Prostate gland (tissue), 2 donors: ENCODE results near the gene BBS2. TPM values are rescaled to one million over a fixed set of nuclear protein-coding genes. Genes with fewer than 3 reads are reported as not detected.
"Not testable (repeated sequence)": the region's sequence is repeated elsewhere in the genome, so short reads cannot be mapped to it uniquely, and the experiment has no call there.

Source experiments
- DNase-seq: peaks from one replicate; pipeline ENCODE4 v3.0.0-alpha.2; 2019; ENCODE audit warnings: low spot score
- H3K27ac ChIP-seq, 2 donors: fragments of 200-600 bp; sonication (generic); 2 replicates each; pipeline ENCODE4 v1.5.1; 2017 to 2019
- H3K27me3 ChIP-seq: fragments of 200-600 bp; sonication (generic); replicated peaks from 2 replicates; pipeline ENCODE4 v1.5.1; 2019; ENCODE audit not compliant: insufficient read depth
- H3K36me3 ChIP-seq, 2 donors: fragments of 200-600 bp; sonication (generic); 1 replicate in 1 of 2; 2 replicates in 1 of 2; pipeline versions ENCODE4 v1.5.1 to v1.8.1; 2017 to 2019
- H3K4me1 ChIP-seq: fragments of 200-600 bp; sonication (generic); replicated peaks from 2 replicates; pipeline ENCODE4 v1.5.1; 2019
- H3K4me3 ChIP-seq, 2 donors: fragments of 200-600 bp; sonication (generic); 2 replicates each; pipeline ENCODE4 v1.5.1; 2017 to 2019
- H3K9me3 ChIP-seq: fragments of 200-600 bp; sonication (generic); 2 replicates; pipeline ENCODE4 v1.5.1; 2017
- POLR2A ChIP-seq: fragments of 450-650 bp; IDR thresholded peaks from one replicate; pipeline ENCODE4 v1.6.1; 2016; ENCODE audit warnings: antibody characterized with exemption, mild to moderate bottlenecking
- POLR2AphosphoS5 ChIP-seq: sonication (generic); formaldehyde crosslinking; IDR thresholded peaks from one replicate; pipeline ENCODE4 v1.6.1; 2017; ENCODE audit warnings: antibody characterized with exemption
- WGBS: methylation state at CpG from one replicate; pipeline ENCODE4 v1.1.5; 2018; 5-methylcytosine and 5-hydroxymethylcytosine counted together
- intact Hi-C: fragments of 100-400 bp; cut with DNase I; formaldehyde crosslinking; loops from one replicate; pipeline ENCODE4 v1.14.2; 2022
- total RNA-seq, 2 donors: library from RNA; depleted of rRNA; stranded (reverse); fragments of >200 nt; gene quantifications; one replicate each; pipeline ENCODE4 v1.1.0, GENCODE V29; 2016
- TF ChIP-seq, protein P1 (sequence below), 4 experiments: fragments of 200-600 bp in 2 of 4; fragments of 450-650 bp in 2 of 4; sonication (generic) in 2 of 4; IDR thresholded peaks; 1 replicate in 3 of 4; 2 replicates in 1 of 4; pipeline ENCODE4 v1.5.1; 2016 to 2019; ENCODE audit warnings: antibody characterized with exemption in 4 of 4, mild to moderate bottlenecking in 2 of 4, moderate library complexity in 2 of 4

The BBS2 gene
- total RNA-seq, 2 donors from 2014 or later, result 68.9 to 70.5 TPM

DNA sequence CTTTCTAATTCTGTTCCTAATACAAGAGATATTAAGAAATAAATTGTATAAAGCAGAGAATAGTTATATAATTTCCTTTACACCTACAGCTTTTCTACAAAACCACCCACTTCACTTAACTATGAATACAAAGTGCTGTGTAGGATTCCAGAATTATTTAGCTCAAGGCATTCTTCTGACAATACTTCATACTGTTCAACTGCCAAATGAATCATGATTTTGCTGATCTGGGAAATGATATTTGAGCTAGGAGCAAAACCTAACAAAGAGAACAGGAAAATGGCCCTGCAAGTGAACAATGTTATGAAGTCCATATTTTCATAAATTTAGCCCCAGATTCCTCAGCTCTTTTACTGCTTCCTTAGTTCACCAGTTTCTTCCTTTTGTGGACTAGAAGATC, 12.9 kb downstream of the BBS2 start:
- peaks cover 0 to 4% of the 10 kb centered on the region in 2 donors for H3K36me3 ChIP-seq
- TF ChIP-seq, protein P1, sequence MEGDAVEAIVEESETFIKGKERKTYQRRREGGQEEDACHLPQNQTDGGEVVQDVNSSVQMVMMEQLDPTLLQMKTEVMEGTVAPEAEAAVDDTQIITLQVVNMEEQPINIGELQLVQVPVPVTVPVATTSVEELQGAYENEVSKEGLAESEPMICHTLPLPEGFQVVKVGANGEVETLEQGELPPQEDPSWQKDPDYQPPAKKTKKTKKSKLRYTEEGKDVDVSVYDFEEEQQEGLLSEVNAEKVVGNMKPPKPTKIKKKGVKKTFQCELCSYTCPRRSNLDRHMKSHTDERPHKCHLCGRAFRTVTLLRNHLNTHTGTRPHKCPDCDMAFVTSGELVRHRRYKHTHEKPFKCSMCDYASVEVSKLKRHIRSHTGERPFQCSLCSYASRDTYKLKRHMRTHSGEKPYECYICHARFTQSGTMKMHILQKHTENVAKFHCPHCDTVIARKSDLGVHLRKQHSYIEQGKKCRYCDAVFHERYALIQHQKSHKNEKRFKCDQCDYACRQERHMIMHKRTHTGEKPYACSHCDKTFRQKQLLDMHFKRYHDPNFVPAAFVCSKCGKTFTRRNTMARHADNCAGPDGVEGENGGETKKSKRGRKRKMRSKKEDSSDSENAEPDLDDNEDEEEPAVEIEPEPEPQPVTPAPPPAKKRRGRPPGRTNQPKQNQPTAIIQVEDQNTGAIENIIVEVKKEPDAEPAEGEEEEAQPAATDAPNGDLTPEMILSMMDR (IDR thresholded peaks at IDR 0.05), result no peak
- no peak for TF ChIP-seq POLR2AphosphoS5
- no peak for TF ChIP-seq POLR2A
- no peak overlapping the region for H3K4me3 ChIP-seq
- no peaks in the 10 kb centered on the region for H3K9me3 ChIP-seq
- intact Hi-C loops, result no loop called here
- H3K27me3 ChIP-seq, result no peaks in the 10 kb centered on the region
- no peak overlapping the region for H3K27ac ChIP-seq
- DNase-seq, result no peak
- no peaks in the 10 kb centered on the region for H3K4me1 ChIP-seq

DNA sequence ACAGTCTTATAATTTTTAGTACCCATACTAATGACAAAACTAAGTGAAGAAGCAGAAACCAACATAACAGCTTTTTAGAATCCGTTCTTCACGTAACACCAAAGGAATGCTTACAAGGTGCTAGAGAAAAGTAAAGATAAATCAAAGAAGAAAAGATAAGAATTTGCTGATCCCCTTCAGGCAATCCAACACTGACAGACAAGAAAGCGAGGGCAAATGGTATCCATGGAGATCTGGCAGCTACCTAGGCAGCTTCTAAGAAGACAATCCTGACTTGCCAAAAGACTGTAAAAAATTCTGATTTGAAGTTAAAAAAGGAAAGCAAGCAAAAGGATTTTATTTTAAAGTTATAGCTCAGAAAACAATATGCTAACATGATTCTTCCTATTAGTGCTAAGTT, 14.6 kb downstream of the BBS2 start:
- no peak for DNase-seq
- no peak overlapping the region for H3K27ac ChIP-seq
- 40% methylated on average over 3 of the region's 3 CpGs for WGBS
- H3K27me3 ChIP-seq, result no peaks in the 10 kb centered on the region
- peaks cover 0 to 6% of the 10 kb centered on the region in 2 donors for H3K36me3 ChIP-seq
- H3K4me3 ChIP-seq, result no peak overlapping the region
- intact Hi-C loops, result no loop called here
- no peaks in the 10 kb centered on the region for H3K9me3 ChIP-seq
- TF ChIP-seq POLR2AphosphoS5 (no peak), POLR2A (no peak)
- TF ChIP-seq, protein P1 (IDR thresholded peaks at IDR 0.05), result no peak
- no peaks in the 10 kb centered on the region for H3K4me1 ChIP-seq

DNA sequence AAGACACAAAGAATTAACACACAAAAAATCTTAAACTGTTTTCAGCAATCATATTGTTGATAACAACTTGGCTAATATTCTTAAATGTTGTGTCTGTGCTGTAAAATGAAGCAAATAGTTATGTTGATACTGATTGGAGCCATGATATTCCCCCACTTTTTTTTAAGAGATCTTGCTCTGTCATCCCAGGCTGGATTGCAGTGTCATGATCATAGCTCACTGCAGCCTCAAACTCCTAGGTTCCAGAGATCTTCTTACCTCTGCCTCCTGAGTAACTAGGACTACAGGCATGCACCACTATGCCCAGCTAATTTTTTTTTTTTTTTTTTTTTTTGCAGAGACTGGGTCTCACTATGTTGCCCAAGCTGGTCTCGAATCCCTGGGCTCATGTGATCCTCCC, 26.0 kb downstream of the BBS2 start:
- intact Hi-C loops, result no loop called here
- no peak for DNase-seq
- Histone ChIP-seq H3K27ac (no peak overlapping the region), H3K4me3 (no peak overlapping the region), H3K4me1 (no peaks in the 10 kb centered on the region), H3K36me3 (no peaks in the 10 kb centered on the region), H3K27me3 (no peaks in the 10 kb centered on the region), H3K9me3 (no peaks in the 10 kb centered on the region)
- WGBS, result 93% methylated on average over 1 of the region's 1 CpG
- TF ChIP-seq, protein P1 (IDR thresholded peaks at IDR 0.05), result no peak
- TF ChIP-seq POLR2AphosphoS5 (no peak), POLR2A (no peak)

DNA sequence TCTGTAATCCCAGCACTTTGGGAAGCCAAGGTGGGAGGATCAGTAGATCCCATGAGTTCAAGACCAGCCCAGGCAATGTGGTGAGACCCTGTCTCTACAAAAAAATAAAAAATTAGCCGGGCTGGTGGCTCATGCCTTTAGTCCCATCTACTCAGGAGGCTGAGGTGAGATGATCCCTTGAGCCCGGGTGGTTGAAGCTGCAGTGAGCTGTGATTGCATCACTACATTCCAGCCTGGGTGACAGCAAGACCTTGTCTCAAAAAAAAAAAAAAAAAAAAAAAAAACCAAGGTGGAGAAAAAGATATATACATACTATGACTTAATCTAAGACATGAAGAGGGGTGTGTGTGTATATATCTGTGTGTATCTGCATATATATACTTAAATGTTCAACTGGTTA, 26.7 kb downstream of the BBS2 start:
- intact Hi-C loops, result no loop called here
- Histone ChIP-seq H3K4me3 (no peak overlapping the region), H3K4me1 (no peaks in the 10 kb centered on the region), H3K9me3 (no peaks in the 10 kb centered on the region), H3K27ac (no peak overlapping the region), H3K27me3 (no peaks in the 10 kb centered on the region), H3K36me3 (no peaks in the 10 kb centered on the region)
- no peak for DNase-seq
- TF ChIP-seq, protein P1 (IDR thresholded peaks at IDR 0.05), result no peak
- no peak for TF ChIP-seq POLR2AphosphoS5
- no peak for TF ChIP-seq POLR2A
- 89% methylated on average over 2 of the region's 2 CpGs for WGBS

DNA sequence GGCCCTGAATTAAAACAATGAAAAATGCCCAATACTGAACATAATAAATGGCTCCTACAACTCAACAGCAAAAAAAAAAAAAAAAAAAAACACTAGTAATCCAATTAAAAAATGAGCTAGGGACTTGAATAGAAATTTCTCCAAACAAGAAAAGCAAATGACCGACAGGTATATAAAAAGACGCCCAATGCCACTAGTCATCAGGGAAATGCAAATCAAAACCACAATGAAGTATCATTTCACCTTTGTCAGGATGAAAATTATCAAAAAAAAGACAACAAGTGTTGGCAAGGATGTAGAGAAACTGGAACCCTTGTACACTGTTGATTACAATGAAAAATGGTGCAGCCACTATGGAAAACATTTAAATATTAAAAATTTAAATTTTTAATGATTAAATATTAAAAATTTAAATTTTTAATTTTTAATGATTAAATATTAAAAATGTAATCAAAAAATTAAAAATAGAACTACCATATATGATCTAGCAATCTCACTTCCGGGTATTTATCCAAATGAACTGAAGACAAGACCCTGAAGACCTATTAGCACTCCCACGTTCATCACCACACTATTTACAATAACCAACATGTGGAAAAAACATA, 28.1 kb downstream of the BBS2 start:
- intact Hi-C loops, result no loop called here
- WGBS, result 96% methylated on average over 4 of the region's 4 CpGs
- TF ChIP-seq POLR2A, result no peak
- TF ChIP-seq, protein P1 (IDR thresholded peaks at IDR 0.05), result no peak
- no peak for TF ChIP-seq POLR2AphosphoS5

DNA sequence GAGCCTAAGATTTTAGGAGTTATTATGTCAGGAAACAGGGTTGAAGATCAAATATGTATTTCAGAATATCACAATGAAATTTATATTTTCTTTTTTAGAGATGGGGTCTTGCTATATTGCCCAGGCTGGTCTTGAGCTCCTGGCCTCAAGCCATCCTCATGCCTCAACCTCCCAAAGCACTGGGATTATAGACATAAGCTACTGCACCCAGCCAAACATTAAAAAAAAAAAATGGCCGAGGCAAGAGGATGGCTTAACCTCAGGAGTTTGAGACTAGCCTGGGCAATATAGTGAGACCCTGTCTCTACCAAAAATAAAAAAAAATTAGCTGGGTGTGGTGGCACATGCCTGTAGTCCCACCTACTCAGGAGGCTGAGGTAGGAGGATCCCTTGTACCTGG, 31.0 kb downstream of the BBS2 start:
- H3K36me3 ChIP-seq, H3K9me3 ChIP-seq, intact Hi-C loops, H3K4me3 ChIP-seq, H3K27me3 ChIP-seq, DNase-seq, H3K4me1 ChIP-seq, H3K27ac ChIP-seq: not testable (repeated sequence)
- WGBS, result 92% methylated on average over 1 of the region's 1 CpG

More for the DNA sequence above, 28.1 kb downstream of the BBS2 start:
- Histone ChIP-seq H3K27ac (no peak overlapping the region), H3K36me3 (no peaks in the 10 kb centered on the region), H3K4me3 (no peak overlapping the region), H3K27me3 (no peaks in the 10 kb centered on the region), H3K9me3 (no peaks in the 10 kb centered on the region), H3K4me1 (no peaks in the 10 kb centered on the region)
- no peak for DNase-seq
